ENCODE measurements around the gene TUBGCP3.

DNA sequence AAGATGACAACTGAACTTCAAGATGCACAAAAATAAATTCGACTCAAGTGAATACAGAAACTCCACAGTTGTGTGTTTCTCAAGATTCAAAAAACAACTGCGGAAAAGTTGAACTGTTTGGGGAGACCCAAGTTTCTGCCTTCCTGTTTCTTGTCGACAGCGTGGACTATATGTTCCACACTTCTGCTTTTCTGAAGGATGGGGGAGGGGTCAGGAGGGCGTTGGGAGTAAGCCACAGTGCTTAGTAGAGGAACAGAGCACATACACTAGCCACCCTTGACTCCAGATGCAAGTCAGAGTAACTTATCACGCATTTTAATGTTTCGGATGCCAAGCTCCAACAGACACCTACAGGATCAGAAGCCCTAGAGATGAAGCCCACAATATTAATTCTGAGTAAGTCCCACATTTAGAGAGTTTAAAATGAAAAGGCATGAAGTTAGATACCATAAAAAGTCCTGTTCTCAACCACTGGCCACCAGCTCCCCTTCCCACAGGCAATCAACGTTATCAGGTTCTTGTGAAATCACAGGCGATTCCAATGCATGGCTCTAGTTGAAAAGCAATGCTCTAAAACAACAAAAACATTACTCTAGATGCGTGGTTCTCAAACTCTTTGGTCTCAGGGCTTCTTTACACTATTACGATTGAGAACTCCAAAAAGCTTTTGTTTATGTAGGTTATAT lies 4.2 kb downstream of the TUBGCP3 start:
- TF ChIP-seq, protein P1, sequence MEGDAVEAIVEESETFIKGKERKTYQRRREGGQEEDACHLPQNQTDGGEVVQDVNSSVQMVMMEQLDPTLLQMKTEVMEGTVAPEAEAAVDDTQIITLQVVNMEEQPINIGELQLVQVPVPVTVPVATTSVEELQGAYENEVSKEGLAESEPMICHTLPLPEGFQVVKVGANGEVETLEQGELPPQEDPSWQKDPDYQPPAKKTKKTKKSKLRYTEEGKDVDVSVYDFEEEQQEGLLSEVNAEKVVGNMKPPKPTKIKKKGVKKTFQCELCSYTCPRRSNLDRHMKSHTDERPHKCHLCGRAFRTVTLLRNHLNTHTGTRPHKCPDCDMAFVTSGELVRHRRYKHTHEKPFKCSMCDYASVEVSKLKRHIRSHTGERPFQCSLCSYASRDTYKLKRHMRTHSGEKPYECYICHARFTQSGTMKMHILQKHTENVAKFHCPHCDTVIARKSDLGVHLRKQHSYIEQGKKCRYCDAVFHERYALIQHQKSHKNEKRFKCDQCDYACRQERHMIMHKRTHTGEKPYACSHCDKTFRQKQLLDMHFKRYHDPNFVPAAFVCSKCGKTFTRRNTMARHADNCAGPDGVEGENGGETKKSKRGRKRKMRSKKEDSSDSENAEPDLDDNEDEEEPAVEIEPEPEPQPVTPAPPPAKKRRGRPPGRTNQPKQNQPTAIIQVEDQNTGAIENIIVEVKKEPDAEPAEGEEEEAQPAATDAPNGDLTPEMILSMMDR (IDR thresholded peaks at IDR 0.05), result no peak
- TF ChIP-seq POLR2A (IDR thresholded peaks at IDR 0.05), result no peak
